DMS114 treated with DMSO at 0.1 percent for 48 hours (cell line): Measurements from ENCODE around the gene EPC2.
"Not testable (repeated sequence)": the region's sequence is repeated elsewhere in the genome, so short reads cannot be mapped to it uniquely, and the experiment has no call there.

ENCODE experiments used
- DNase-seq: peaks from one replicate; lab custom pipeline; 2025; ENCODE audit not compliant: unreplicated experiment; lab: John Stamatoyannopoulos, UW

Gene EPC2

DNA sequence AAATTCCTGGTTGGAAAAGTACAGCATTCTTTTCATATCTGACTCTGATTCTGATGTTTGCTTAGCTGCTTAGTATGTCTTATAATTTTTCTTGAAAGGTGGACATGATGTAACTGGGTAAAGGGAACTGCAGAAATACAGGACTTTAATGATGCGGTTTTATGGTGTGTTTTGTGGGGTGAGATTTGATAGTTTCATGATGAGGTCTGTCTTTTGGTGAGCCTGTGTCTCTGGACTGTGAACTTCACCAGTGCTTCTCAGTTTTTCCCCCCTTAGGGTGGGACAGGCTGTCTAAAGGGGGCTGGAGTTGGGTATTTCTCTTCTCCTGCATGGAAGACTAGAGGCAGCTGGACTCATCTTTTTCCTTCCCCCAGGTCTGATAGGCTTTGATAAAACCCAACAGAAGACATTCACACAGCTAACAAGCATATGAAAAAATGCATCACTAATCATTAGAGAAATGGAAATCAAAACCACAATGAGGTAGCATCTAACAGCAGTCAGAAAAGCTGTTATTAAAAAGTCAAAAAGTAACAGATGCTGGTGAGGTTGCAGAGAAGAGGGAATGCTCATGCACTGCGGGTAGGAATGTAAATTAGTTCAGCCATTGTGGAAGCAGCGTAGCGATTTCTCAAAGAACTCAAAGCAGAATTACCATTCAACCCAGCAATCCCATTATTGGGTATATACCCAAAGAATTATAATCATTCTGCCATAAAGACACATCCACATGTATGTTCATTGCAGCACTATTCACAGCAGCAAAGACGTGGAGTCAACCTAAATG, 77.6 kb downstream of the EPC2 start:
- no peak for DNase-seq

GRCh38 chr2:148725564-148725963, 81.0 kb downstream of the EPC2 start:
- no peak for DNase-seq

- no peak for DNase-seq
Measured at GRCh38 chr2:148726228-148726627, 81.7 kb downstream of the EPC2 start.

DNA sequence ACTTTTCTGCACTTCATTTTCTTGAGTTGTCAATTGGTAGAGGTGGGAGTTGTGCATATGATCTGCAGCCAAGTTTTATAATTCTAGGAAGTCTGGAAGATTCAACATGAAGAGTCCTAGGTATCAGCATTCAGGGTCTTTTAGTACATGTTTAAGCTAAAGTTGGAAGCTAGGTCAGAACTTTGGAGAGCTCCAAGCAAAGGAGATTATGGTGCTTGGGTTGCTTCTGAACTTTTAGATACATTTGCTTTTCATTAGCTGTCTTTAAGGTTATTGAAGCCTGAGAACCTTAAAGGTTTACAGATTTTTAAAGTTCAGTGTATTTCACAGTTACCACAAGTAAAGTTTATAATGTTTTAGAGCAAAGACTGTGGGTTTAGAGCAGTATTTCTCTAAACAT, 85.5 kb downstream of the EPC2 start:
- DNase-seq, result no peak

GRCh38 chr2:148737742-148738141, 93.2 kb downstream of the EPC2 start:
- DNase-seq, result no peak

DNA sequence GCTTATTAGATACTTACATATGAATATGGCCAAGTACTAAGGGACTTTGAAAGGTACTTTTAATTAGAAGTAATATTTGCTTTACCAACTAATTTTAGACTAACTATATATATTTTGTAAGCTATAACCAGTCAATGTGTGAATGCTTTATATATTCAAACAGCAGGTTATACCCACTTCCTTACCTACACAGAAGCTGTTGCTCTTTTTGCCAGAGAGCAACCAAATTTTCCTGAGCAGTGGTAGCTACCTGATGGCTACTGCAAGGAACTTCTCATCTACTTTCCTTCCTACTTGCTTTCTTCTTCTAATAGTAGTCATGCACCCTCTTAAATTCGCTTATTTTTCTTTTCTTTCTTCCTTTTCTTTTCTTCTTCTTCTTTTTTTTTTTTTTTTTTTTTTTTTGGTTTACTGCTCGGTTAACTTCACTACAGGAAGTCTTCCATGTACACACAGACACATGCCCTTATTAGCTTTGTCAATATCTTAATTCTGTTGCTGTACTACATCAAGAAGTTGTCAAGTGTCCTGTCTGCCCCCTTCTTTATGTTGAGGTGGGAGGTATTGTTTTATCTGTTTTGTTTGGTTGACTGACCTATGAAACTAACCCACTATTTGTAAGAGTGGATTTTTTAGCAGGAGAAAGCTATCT, 95.0 kb downstream of the EPC2 start:
- no peak for DNase-seq

DNA sequence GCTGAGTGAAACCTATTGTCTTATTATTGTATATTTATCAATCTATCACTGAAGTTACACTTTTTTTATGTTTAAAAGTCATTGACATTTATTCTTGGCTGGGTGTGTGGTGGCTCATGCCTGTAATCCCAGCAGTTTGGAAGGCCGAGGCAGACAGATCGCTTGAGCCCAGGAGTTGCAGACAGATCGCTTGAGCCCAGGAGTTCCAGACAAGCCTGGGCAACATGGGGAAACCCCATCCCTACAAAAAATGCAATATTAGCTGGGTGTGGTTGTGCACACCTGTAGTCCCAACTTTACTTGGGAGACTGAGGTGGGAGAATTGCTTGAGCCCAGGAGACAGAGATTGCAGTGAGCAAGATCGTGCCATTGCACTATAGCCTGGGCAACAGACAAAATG, 97.8 kb downstream of the EPC2 start:
- no peak for DNase-seq

- DNase-seq, result no peak
Measured at GRCh38 chr2:148745151-148745851, 100.8 kb downstream of the EPC2 start.

DNA sequence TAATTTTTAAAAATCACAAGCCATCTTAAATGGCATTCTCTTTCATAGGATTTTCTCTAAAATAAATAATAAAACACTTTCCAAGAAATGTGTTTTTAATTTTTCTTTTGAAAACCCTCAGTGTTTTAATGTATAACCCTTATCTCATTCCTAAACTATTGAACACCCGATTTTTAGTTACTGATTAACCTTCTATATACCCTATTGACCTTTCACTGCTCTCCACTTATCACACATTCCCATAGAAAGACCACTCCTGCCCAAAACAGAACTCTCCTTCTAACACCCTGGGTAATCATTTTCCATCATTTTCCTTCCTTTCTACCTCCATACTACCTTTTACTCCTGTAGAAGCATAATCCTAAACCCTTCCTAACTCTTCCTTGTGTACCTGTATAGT, 102.4 kb downstream of the EPC2 start:
- no peak for DNase-seq

DNA sequence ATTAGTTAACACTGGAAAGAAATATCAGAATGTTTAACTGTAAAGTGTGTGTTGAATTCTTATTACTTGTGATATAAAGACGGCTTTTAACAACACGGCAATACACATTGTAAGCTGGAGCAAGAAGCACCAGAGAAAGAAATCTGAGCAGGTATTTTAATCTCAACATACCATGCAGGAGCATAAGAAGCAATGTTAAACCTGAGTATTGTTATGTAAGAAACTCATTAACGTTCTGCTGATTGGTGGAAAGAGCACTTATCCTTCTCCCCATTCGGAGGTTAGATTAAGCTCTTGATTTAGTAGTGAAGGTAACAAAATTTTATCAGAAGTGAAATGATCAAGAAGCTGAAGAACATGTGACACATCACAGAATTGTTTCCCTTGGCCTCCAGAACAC, 107.4 kb downstream of the EPC2 start:
- DNase-seq, result no peak

- no peak for DNase-seq
Measured at GRCh38 chr2:148752977-148753376, 108.4 kb downstream of the EPC2 start.

DNA sequence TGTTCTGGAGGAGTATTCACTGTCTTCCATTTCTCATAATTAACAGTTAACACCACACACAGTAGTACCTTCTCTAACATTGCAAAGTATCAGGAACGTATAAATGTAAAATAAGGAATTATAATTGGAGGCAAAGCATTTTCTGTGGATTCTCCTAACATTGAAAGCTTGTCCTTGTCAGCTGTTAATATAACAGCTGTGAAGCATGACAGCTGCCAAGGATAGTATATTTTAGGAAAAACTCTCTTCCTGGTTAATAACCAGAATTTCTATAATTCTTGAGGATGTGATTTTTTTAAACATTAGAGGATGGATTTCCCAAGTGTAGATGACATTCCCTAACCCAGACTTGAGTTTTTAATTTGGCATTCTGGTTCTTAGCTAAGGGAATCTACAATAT, 110.3 kb downstream of the EPC2 start:
- DNase-seq, result no peak

DNA sequence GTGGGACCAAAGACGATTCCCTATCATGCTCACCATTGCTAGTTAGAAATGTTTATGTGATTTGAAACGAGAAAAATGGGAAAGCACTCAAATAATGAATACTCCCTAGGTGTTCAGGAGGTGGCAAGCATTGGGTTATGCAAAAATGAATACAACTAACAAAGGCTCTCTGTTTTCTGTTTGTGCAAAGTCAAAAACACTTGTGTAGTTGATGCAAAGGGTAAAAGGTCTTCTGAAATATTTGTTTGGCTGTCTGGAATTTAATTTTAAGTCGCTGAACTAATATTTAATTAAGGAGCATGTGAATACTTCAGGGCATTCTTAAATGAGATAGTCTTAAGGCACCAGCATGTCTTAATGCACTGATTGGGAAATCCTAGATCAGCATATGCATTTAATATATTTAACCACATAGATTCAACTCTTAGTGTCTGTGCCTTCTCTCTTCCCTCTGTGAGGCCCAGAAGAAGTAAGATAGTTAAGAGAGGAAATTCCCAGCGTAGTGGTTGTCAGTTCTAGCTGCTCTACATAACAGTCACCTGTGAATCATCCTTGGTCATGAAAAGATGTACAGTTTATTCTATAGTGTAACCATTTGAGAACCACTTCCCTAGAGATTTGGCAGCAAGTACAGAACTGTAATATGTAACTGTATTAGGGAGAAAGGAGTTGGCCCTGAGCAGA, 111.9 kb downstream of the EPC2 start:
- no peak for DNase-seq

- no peak for DNase-seq
Measured at GRCh38 chr2:148764815-148765214, 120.3 kb downstream of the EPC2 start.

GRCh38 chr2:148770047-148770446, 125.5 kb downstream of the EPC2 start:
- DNase-seq, result no peak

- no peak for DNase-seq
Measured at GRCh38 chr2:148781544-148781943, 137.0 kb downstream of the EPC2 start.

GRCh38 chr2:148789059-148789458, 144.5 kb downstream of the EPC2 start:
- DNase-seq, result no peak

GRCh38 chr2:148790172-148790571, 145.6 kb downstream of the EPC2 start:
- not testable (repeated sequence) for DNase-seq

DNA sequence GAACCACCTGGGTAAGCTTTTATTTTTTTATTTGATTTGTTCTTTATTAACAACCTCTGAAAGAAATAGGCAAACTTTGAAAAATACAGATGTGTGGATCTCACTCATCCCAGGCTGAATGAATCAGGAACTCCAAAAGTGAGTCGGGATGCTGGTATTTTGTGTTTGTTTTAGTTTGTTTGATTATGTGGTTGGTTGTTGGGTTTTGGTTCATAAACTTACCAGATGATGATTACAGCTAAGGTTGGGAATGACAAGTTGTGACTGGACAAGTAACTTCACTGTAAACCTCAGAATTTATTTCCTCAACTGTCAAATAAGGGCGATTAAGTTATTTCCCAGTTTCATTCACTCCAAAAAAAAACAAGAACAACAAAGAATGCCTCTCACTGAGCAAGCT, 150.0 kb downstream of the EPC2 start:
- no peak for DNase-seq

GRCh38 chr2:148796735-148797512, 152.4 kb downstream of the EPC2 start:
- no peak for DNase-seq
